GM21447 (cell line): ENCODE measurements around the gene TMC1.

ENCODE experiments used
- ATAC-seq: cut with Tn5 transposase; IDR thresholded peaks from one replicate; pipeline ENCODE4 v1.9.1; 2021; ENCODE audit not compliant: unreplicated experiment

The TMC1 gene

GRCh38 chr9:72665421-72665820 is 144.0 kb downstream of the TMC1 start:
- ATAC-seq, result no peak

GRCh38 chr9:72667181-72667580 is 145.8 kb downstream of the TMC1 start:
- ATAC-seq, result no peak

DNA sequence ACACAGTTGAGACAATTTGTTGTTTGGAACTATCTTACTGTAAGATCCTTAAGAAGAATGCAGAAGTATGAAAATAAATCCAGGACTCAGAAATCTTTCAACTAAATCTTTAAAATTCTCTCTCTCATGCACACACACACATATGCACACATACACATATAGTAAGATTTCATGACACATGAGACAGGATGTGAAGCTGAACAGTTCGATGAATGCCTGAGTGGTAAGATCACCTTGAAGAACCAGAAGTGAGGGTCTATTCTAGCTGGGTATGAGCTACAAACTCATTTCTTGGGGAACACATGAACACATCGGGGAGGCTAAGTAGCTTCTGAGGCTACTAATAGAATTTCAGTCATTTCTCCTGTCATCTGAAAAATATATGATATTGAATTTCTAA is 153.6 kb downstream of the TMC1 start:
- ATAC-seq, result no peak

DNA sequence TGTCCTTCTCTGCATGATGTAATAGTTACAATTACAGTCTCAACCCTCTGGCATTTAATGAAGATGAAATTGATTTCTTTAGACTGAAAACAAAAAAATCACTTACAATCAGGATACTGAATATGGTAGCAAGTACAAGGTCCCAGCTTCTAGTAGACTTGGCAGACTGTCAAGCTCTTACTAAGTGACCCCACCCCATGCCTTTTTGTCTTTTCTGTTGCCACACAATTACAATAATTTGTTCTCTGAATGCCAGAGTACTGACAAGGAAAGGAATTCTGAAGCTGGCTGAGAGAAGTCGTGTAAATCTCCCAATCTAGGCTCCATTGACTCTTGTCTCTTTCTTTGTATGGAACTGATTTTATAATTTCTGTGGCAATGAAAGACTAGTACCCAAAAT is 154.2 kb downstream of the TMC1 start:
- no peak for ATAC-seq

DNA sequence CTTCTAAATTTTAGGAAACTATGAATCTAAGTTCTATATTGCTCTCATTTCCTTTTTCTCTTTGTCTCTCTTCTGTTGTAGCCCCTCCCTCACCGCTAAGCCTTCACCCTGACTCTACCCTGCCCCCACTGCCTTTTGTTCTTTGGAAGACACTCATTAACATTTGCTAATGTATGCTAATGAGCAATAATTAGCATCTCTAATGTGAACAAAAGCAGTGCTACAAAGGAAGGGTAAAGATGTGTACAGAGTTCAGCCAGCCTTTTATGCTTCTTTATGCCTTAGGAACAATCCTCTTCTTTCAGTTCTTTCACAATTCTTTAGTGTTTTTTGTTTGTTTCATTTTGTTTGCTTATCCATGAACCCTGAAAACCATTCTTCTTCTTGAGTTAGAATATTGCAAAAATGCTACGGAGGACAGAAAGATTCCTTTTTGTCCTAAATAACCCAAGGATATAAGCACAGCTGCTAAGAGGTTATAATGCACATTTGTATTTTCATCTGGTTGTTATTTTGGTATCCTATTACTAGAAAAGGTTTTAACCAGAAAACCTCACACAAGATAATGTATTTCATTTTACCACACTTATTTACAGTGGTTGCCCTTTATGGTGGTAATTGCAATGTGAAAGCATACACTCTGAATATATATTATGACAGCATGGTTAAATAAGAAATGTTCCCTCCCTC is 159.3 kb downstream of the TMC1 start:
- no peak for ATAC-seq

DNA sequence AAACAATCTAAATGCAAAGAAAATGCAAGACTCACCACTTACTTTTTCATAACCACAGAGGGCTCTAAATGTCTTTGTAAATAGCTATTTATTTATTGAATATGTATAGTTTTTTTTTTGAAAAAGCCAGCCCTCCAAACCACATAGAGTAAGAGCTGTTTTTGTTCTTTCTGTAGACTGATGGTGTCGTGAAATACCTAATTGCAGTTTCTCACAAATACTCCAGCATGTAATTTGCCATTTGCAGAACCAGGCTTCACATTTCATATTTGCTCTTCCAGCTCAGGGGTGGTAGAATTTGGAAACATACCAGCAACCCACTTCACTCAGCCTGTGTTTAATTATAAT is 159.8 kb downstream of the TMC1 start:
- no peak for ATAC-seq

- no peak for ATAC-seq
Measured at GRCh38 chr9:72684615-72685014, 163.2 kb downstream of the TMC1 start.

GRCh38 chr9:72685911-72686310 is 164.5 kb downstream of the TMC1 start:
- no peak for ATAC-seq

GRCh38 chr9:72687331-72687730 is 165.9 kb downstream of the TMC1 start:
- ATAC-seq, result no peak

DNA sequence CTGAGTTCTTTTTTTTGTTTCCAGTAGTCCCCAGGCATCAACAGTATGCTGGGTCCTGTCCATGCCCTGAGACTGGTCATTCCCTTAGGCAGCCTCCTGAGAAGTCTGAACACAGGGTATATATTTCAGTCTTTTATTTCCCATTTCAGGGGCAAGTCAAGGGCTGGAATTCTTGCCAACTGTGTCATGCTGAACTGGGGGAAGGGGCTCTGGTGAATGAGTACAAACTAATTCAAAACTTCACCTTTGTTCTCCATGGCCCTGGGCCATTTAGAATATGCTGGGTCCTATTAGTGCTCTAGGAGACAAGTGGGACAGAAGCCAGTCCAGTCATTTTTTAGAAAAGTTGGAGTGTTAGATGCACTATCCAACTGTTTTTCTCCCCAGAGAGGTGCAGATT is 170.3 kb downstream of the TMC1 start:
- no peak for ATAC-seq

DNA sequence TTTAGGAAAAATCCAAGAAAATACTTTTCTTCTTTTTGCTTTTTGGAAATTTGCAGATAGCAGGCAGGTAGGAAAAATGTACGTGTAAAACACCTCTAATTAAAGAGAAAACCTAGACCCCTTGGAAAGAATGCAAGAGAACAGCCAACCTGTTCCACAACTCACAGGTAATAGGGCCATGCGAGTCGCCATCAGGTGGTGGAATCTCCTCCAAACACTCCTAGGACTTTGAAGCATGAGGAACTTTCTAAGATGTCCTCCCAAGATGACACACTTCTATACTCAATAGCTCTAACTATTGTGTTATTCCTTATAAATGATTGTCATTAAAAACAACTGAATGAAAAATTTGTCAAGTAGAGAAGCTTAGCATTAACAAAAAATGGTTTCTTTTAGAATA is 174.0 kb downstream of the TMC1 start:
- ATAC-seq, result no peak

DNA sequence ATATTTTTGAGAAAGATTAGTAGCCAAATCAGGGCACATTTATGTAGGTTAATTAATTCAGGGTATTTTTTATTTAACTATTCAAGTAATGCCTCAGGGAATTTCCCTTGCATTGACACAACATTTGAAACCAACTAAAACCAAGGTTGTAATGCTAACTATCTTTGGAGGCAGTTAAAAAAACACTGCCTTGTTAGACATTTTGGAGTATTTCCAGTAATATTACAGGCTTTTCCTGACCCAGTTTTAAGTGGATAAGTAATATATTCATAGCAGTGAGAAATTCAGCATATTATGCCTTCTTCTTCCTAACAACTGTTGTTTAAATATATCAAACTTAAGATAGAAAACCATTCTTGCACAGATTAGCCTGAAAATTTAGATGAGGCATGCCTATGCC is 175.1 kb downstream of the TMC1 start:
- ATAC-seq, result no peak

GRCh38 chr9:72701510-72701909 is 180.1 kb downstream of the TMC1 start:
- ATAC-seq, result no peak

DNA sequence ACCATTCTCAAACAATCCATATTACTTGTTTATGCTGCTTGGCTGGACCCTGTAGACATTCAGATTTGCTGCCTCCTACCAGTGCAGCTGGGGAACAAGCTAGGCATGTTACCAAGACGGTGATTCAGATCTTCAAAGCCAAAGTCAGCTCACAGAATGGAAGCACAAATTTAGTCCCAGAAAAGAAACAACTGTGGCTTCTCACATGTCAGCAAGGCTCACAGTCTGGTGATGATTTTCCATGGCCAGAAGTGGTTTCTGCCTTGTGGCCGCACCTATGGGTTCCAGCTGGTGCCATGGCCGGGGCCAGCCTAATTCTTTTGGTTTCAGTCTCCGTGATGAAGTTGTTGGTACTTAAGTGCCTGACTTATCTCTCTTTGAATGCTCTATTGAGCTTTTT is 182.2 kb downstream of the TMC1 start:
- no peak for ATAC-seq

DNA sequence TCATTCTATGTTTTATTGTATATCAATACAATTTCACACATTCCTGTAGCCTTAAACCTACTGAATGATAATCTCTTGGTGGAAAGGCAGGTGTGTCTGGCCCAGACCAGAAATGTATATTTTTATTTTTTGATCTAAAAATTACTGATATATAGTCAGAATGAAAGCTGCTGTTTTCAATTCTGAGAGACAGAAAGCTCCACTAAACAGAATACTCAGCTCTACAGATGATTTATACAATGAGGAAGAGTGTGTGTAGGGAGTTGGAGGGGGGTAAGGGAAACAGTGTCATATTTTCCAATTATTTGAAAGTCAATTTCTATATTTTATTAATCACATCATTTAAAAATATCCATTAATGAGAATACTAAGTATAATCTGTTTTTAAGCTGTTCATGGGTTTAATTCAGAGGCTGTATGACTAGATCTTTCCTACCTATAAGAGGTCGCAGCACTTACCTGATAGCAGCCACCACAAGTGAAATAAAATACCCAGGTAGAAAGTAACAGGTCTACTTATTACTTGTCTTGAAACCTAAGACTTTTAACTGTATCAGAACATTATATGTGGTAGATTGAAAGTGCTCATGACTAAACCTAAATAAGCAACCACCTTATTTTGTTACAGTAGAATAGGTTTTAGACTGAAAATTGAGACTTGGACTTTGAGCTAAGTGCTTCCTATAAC is 183.4 kb downstream of the TMC1 start:
- ATAC-seq, result no peak

DNA sequence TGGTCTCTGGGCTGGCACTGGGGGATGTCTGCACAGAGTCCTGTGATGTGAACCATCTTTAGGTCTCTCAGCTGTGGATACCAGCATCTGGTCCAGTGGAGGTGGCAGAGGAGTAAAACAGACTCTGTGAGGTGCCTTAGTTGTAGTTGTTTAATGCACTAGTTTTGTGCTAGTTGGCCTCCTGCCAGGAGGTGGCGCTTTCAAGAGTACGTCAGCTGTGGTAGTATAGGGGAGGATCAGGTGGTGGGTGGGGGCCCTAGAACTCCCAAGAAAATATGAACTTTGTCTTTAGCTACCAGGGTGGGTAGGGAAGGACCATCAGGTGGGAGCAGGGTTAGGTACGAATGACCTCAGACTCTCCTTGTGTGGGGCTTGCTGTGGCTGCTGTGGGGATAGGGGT is 197.1 kb downstream of the TMC1 start:
- ATAC-seq, result no peak

DNA sequence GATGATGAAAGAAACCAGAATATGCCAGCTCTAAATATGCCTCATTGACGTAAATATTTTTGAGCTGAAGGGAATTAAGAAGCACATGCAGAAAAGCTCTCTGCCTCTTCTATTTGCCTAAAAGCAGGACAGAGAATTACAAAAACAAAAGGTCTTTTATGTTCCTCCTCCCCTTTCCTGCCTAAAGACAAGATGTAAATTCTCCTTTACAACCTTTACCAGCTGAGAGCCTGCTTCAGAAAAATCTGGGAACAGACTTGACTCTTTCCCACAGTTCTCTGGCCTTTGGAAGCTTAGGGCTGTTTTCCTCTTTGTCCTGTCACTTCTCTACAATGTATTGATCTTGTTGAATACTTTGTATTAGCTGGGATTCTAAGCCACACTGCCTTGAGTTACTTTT is 199.7 kb downstream of the TMC1 start:
- ATAC-seq, result no peak

DNA sequence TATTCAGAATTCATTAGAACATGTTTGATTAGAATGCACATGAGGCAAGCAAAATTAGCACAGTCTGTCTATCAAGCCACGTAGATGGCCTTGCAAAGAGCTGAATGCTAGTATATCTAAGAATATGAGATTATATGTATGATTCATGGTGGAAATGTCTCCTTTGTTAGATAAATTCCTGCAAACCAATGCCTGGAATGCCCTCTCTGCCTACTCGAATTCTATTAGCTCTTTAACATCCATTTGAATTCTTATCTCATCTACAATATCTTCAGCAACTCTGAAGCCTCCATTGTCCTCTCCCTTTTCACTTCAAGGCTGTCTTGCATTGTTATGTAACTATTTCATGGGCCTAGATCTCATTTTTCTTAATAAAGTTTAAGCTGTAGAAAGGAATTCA is 205.5 kb downstream of the TMC1 start:
- no peak for ATAC-seq

- no peak for ATAC-seq
Measured at GRCh38 chr9:72728031-72728770, 206.8 kb downstream of the TMC1 start.

- no peak for ATAC-seq
Measured at GRCh38 chr9:72733895-72734294, 212.5 kb downstream of the TMC1 start.

GRCh38 chr9:72734631-72735030 is 213.2 kb downstream of the TMC1 start:
- no peak for ATAC-seq

GRCh38 chr9:72743836-72744235 is 222.4 kb downstream of the TMC1 start:
- no peak for ATAC-seq
